GM12878 (cell line): Measurements from ENCODE around the gene NMT1. TPM values are rescaled to one million over a fixed set of nuclear protein-coding genes. Genes with fewer than 3 reads are reported as not detected.

Experiments used
- ATAC-seq: fragments of 200-7000 bp; cut with Tn5 transposase; 3 replicates; pipeline ENCODE4 v1.9.1; 2020; ENCODE audit warnings: mild to moderate bottlenecking, moderate library complexity
- BruUV-seq: library from RNA; stranded (reverse); fragments of 400-500 nt; replicated peaks from 2 replicates; lab custom pipeline; 2021; lab: Mats Ljungman, UMichigan
- CTCF ChIA-PET: fragments of 300-600 bp; sonication (Branson Sonifier 250); formaldehyde crosslinking; extraction: SDS; loops from one replicate; lab custom pipeline; 2021; ENCODE audit warnings: inconsistent platforms; lab: Yijun Ruan, JAX
- POLR2A ChIA-PET: fragments of 350-600 bp; formaldehyde crosslinking; extraction: SDS; loops from one replicate; lab custom pipeline; 2021; ENCODE audit warnings: inconsistent platforms; lab: Charles Lee
- RAD21 ChIA-PET: fragments of 300-600 bp; sonication (Branson Sonifier 250); formaldehyde crosslinking; loops from one replicate; lab custom pipeline; 2023; ENCODE audit warnings: antibody characterized with exemption; ENCODE audit not compliant: unreplicated experiment; lab: Charles Lee
- SMC1A ChIA-PET: fragments of 300-600 bp; sonication (Branson Sonifier 250); formaldehyde crosslinking; loops from one replicate; lab custom pipeline; 2023; ENCODE audit not compliant: unreplicated experiment, uncharacterized antibody; lab: Charles Lee
- DNase-seq: peaks from one replicate; pipeline ENCODE4 v3.0.0-alpha.2; 2011; ENCODE audit warnings: low read depth, low spot score
- FAIRE-seq: peaks from 3 replicates; lab custom pipeline; 2011; peaks lifted over from hg19 to GRCh38; lab: Jason Lieb, UNC
- H2AFZ ChIP-seq: 2 replicates; pipeline ENCODE4 v1.6.0; 2011; ENCODE audit warnings: low read depth, low read length, control low read depth; ENCODE audit not compliant: control insufficient read depth
- H3K27ac ChIP-seq: 2 replicates; pipeline ENCODE4 v1.5.1; 2011; ENCODE audit warnings: control low read depth; ENCODE audit not compliant: control insufficient read depth, insufficient read depth
- H3K27me3 ChIP-seq, 2 experiments: replicated peaks in 1 of 2; 2 replicates each; pipeline versions ENCODE4 v1.6.0 to v1.6.1; 2011; ENCODE audit warnings: low read length in 1 of 2; ENCODE audit not compliant: control insufficient read depth in 2 of 2, insufficient read depth in 2 of 2
- H3K36me3 ChIP-seq, 2 experiments: 2 replicates each; pipeline ENCODE4 v1.5.1; 2011; ENCODE audit warnings: low read length in 1 of 2; ENCODE audit not compliant: control insufficient read depth in 2 of 2, insufficient read depth in 2 of 2
- H3K4me1 ChIP-seq: 2 replicates; pipeline ENCODE4 v1.6.1; 2011; ENCODE audit warnings: mild to moderate bottlenecking, low read length, moderate library complexity, mixed read lengths; ENCODE audit not compliant: control insufficient read depth, insufficient read depth
- H3K4me2 ChIP-seq: 2 replicates; pipeline ENCODE4 v1.6.0; 2011; ENCODE audit warnings: control low read depth; ENCODE audit not compliant: control insufficient read depth, insufficient read depth
- H3K4me3 ChIP-seq: fragments of 200-600 bp; sonication (generic); 2 replicates; pipeline ENCODE4 v1.5.1; 2016
- H3K79me2 ChIP-seq: 2 replicates; pipeline ENCODE4 v1.6.0; 2011; ENCODE audit warnings: low read length; ENCODE audit not compliant: control insufficient read depth, insufficient read depth
- H3K9ac ChIP-seq: 2 replicates; pipeline ENCODE4 v1.8.0; 2011; ENCODE audit warnings: low read length, control low read depth, mixed read lengths; ENCODE audit not compliant: control insufficient read depth, insufficient read depth
- H3K9me3 ChIP-seq: replicated peaks from 3 replicates; pipeline ENCODE4 v1.5.1; 2011; ENCODE audit warnings: mild to moderate bottlenecking, low read length; ENCODE audit not compliant: control insufficient read depth, insufficient read depth
- H4K20me1 ChIP-seq: 2 replicates; pipeline ENCODE4 v1.6.0; 2011; ENCODE audit not compliant: control insufficient read depth, insufficient read depth
- BMI1 ChIP-seq: fragments of 450-650 bp; IDR thresholded peaks from 2 replicates; pipeline ENCODE4 v1.6.1; 2016; ENCODE audit warnings: mild to moderate bottlenecking, moderate library complexity, borderline replicate concordance
- CUX1 ChIP-seq: IDR thresholded peaks from 2 replicates; pipeline ENCODE4 v1.6.1; 2012; ENCODE audit warnings: improper control_type of control experiment, low read depth, low read length; ENCODE audit not compliant: insufficient replicate concordance
- HDAC6 ChIP-seq: fragments of 200-600 bp; sonication (generic); IDR thresholded peaks from one replicate; pipeline ENCODE4 v1.8.0; 2017; ENCODE audit warnings: antibody characterized with exemption; ENCODE audit not compliant: unreplicated experiment
- HDGF ChIP-seq: fragments of 450-650 bp; IDR thresholded peaks from 2 replicates; pipeline ENCODE4 v1.6.1; 2016; ENCODE audit warnings: antibody characterized with exemption
- MTA3 ChIP-seq: IDR thresholded peaks from 2 replicates; pipeline ENCODE4 v1.6.1; 2012; ENCODE audit warnings: low read length, inconsistent platforms, borderline replicate concordance
- RELB ChIP-seq: fragments of 450-650 bp; IDR thresholded peaks from 2 replicates; pipeline ENCODE4 v1.6.1; 2017; ENCODE audit warnings: low read depth, mild to moderate bottlenecking, moderate library complexity
- STAT3 ChIP-seq: IDR thresholded peaks from 2 replicates; pipeline ENCODE4 v1.6.1; 2011; ENCODE audit warnings: low read depth, low read length, improper control_type of control experiment
- TCF12 ChIP-seq: IDR thresholded peaks from 2 replicates; pipeline ENCODE4 v1.6.1; 2011; ENCODE audit warnings: low read depth, mild to moderate bottlenecking, low read length
- WRNIP1 ChIP-seq: IDR thresholded peaks from 2 replicates; pipeline ENCODE4 v1.6.1; 2011; ENCODE audit warnings: low read depth, low read length, improper control_type of control experiment, borderline replicate concordance
- ZNF217 ChIP-seq: fragments of 450-650 bp; IDR thresholded peaks from 2 replicates; pipeline ENCODE4 v1.6.1; 2017; ENCODE audit warnings: antibody characterized with exemption, mild to moderate bottlenecking
- WGBS: methylation state at CpG from one replicate; pipeline ENCODE4 v1.1.6; 2016; ENCODE audit warnings: low lambda C conversion rate; ENCODE audit not compliant: insufficient replicate concordance, insufficient coverage; ENCODE audit errors: missing lambda C conversion rate; 5-methylcytosine and 5-hydroxymethylcytosine counted together
- in situ Hi-C: fragments of 300-500 bp; cut with MboI; formaldehyde crosslinking; loops from 9 replicates; pipeline ENCODE4 v1.14.3; 2018; ENCODE audit warnings: mixed read lengths
- intact Hi-C: fragments of 100-400 bp; cut with micrococcal nuclease; formaldehyde crosslinking; loops from one replicate; pipeline ENCODE4 v1.14.2; 2022; ENCODE audit not compliant: unreplicated experiment
- polyA plus RNA-seq, 11 experiments: library from polyadenylated mRNA; depleted of rRNA in 4 of 11; unstranded in 6 of 11; stranded (reverse) in 5 of 11; fragments of >200 nt; fragmentation: Nextera tagmentation in 4 of 11; fragmentation: Illumina TruSeq in 1 of 11; extraction: Ambion mirVana in 4 of 11; extraction: Trizol in 1 of 11; gene quantifications; 1 replicate in 1 of 11; 2 replicates in 10 of 11; pipeline versions ENCODE4 v1.2.1 to v1.2.3, GENCODE V29; 2011 to 2016; ENCODE audit warnings: inconsistent platforms in 2 of 11, missing spikeins in 2 of 11, low read depth in 1 of 11
- total RNA-seq, 4 experiments: library from RNA; depleted of rRNA in 3 of 4; stranded (reverse); fragments of >200 nt in 3 of 4; fragmentation: Illumina TruSeq in 1 of 4; extraction: Trizol in 1 of 4; gene quantifications; 2 replicates each; pipeline versions ENCODE4 v1.2.1 to v1.2.3, GENCODE V29; 2013 to 2021

NMT1 gene
- total and polyA plus RNA-seq, 10 of the 15 experiments (the other 5 are each of a cell fraction or from before 2014, with no cell fraction given), result 96.7 to 395 (median 222) TPM

- TF ChIP-seq BMI1 (no peak), HDAC6 (no peak)
Observed at GRCh38 chr17:45035848-45036247, 25.3 kb upstream of the NMT1 start (continued).

GRCh38 chr17:45036691-45037090 lies 24.4 kb upstream of the NMT1 start:
- no TSS peak for BruUV-seq
- Histone ChIP-seq H3K36me3 (no peaks in the 10 kb centered on the region; a peak in 4 of 4 replicates), H3K27me3 (no peaks in the 10 kb centered on the region), H3K4me2 (no peak overlapping the region), H2AFZ (no peak overlapping the region), H3K27ac (no peak overlapping the region), H3K9ac (no peak overlapping the region), H3K79me2 (peaks cover 16% of the 10 kb centered on the region), H4K20me1 (no peaks in the 10 kb centered on the region), H3K9me3 (no peaks in the 10 kb centered on the region), H3K4me3 (no peak overlapping the region), H3K4me1 (peaks cover 6% of the 10 kb centered on the region)
- ChIA-PET POLR2A (interaction anchor here (1.8 to 4.2 kb wide), 2 partner anchors 13 to 28 kb away, joined by 4 to 34 read pairs; partner anchors contain the start of gene DCAKD), RAD21 (no interaction called here), CTCF (interaction anchor here (0.6 to 4.3 kb wide), 4 partner anchors 8 to 116 kb away, joined by 3 to 13 read pairs (median 7); partner anchors contain the start of gene ACBD4), SMC1A (interaction anchor here (1.0 kb wide), 1 partner anchor 14 kb away, joined by 3 read pairs; no protein-coding TSS in a partner anchor)
- intact Hi-C loops, result no loop called here
- ATAC-seq (no peak), FAIRE-seq (no peak), DNase-seq (no peak)
- 95% methylated on average over 3 of the region's 3 CpGs for WGBS
- in situ Hi-C loops, result no loop called here
- no peak for TF ChIP-seq CUX1
- TF ChIP-seq MTA3, result no peak
- no peak for TF ChIP-seq HDGF
- TF ChIP-seq TCF12, result no peak
- no peak for TF ChIP-seq BMI1
- no peak for TF ChIP-seq ZNF217
- TF ChIP-seq STAT3, result no peak
- TF ChIP-seq RELB, result no peak
- TF ChIP-seq WRNIP1, result no peak
